ENCODE results near the gene SLC16A10.

The SLC16A10 gene

GRCh38 chr6:111068109-111068865 is 19.0 kb upstream of the SLC16A10 start:
- Histone ChIP-seq H3K4me3 (ENCODE audit: low read length) (no peak overlapping the region), H3K4me1 (ENCODE audit: insufficient read depth, low read length) (no peaks in the 10 kb centered on the region), H3K36me3 (ENCODE audit: insufficient read depth, low read depth, low read length) (no peaks in the 10 kb centered on the region), H3K27ac (ENCODE audit: low read length) (no peak overlapping the region), H3K27me3 (ENCODE audit: insufficient read depth, low read length) (no peaks in the 10 kb centered on the region), H3K9ac (ENCODE audit: low read depth, low read length) (no peak overlapping the region), H3K9me3 (ENCODE audit: insufficient read depth, low read depth, low read length) (no peaks in the 10 kb centered on the region)

DNA sequence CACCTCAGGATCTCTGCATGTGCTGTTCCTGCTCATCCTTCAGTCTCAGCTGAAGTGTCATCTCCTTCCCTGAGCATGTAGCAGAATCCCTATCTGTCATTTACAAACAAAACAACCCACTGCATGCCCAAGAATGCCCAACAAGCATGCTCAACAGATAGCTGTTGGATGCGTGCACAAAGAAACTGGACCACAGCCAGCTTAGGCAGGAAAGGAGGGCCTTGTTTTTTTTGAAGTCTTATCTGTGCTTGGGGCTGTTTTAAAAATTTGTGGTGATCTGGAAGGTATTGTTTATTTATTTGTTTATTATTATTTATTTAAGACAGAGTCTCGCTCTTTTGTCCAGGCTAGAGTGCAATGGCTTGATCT is 18.5 kb upstream of the SLC16A10 start:
- H3K4me3 ChIP-seq (ENCODE audit: low read length), result no peak overlapping the region
- H3K27ac ChIP-seq (ENCODE audit: low read length), result no peak overlapping the region

GRCh38 chr6:111069382-111070104 is 17.8 kb upstream of the SLC16A10 start:
- Histone ChIP-seq H3K9ac (ENCODE audit: low read depth, low read length) (no peak overlapping the region), H3K9me3 (ENCODE audit: insufficient read depth, low read depth, low read length) (no peaks in the 10 kb centered on the region), H3K27me3 (ENCODE audit: insufficient read depth, low read length) (no peaks in the 10 kb centered on the region), H3K4me1 (ENCODE audit: insufficient read depth, low read length) (no peaks in the 10 kb centered on the region), H3K27ac (ENCODE audit: low read length) (no peak overlapping the region), H3K4me3 (ENCODE audit: low read length) (no peak overlapping the region), H3K36me3 (ENCODE audit: insufficient read depth, low read depth, low read length) (no peaks in the 10 kb centered on the region)

More for the DNA sequence above, 18.5 kb upstream of the SLC16A10 start:
- Histone ChIP-seq H3K4me1 (ENCODE audit: insufficient read depth, low read length) (no peaks in the 10 kb centered on the region), H3K27me3 (ENCODE audit: insufficient read depth, low read length) (no peaks in the 10 kb centered on the region), H3K36me3 (ENCODE audit: insufficient read depth, low read depth, low read length) (no peaks in the 10 kb centered on the region), H3K9me3 (ENCODE audit: insufficient read depth, low read depth, low read length) (no peaks in the 10 kb centered on the region), H3K9ac (ENCODE audit: low read depth, low read length) (no peak overlapping the region)

DNA sequence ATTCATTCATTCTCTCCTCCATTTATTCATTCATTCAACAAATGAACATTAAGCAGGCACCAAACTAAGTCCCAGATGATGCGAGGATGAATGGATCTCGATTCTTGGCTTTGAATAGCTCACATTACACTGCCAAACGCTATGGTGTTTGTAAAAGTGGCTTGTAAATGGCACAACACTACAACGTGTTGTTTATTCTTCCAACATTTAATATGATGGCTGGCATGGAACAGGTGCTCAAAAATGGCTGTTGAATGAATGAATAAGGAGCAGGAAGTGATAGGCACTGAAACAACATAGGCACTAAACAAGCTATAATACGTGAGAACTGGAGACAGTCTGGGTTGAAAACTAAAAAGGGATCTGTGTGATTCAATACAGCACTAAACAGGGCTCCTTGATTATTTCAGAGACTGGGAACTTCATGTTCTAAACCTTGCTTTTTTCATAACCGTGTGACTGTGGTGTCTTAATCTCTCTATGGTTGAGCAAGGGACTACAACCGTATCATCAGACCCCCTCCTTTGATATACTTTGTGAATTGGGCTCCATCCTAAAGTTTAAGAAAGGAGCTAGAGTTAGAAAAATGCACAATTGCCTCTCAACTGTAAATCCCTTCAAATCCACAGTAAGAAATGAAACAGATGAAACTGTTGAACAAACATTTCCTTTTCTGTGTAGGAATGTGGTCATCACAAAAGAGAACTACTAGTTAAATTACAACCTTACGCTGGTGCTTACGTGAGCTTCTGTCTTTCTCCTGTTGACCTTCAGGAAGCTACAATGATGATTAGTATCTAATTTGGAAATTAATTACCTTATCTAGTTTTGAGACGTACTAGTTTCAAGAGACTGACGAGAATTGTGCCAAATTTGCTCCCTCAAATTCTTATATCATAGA is 16.9 kb upstream of the SLC16A10 start:
- H3K27ac ChIP-seq (ENCODE audit: low read length), result no peak overlapping the region

GRCh38 chr6:111072801-111073360 is 14.4 kb upstream of the SLC16A10 start:
- H3K27ac ChIP-seq (ENCODE audit: low read length), result no peak overlapping the region

More for the DNA sequence above, 16.9 kb upstream of the SLC16A10 start:
- no peak overlapping the region for H3K9ac ChIP-seq (ENCODE audit: low read depth, low read length)
- no peaks in the 10 kb centered on the region for H3K9me3 ChIP-seq (ENCODE audit: insufficient read depth, low read depth, low read length)
- no peaks in the 10 kb centered on the region for H3K27me3 ChIP-seq (ENCODE audit: insufficient read depth, low read length)
- H3K36me3 ChIP-seq (ENCODE audit: insufficient read depth, low read depth, low read length), result no peaks in the 10 kb centered on the region
- H3K4me3 ChIP-seq (ENCODE audit: low read length), result no peak overlapping the region
- no peaks in the 10 kb centered on the region for H3K4me1 ChIP-seq (ENCODE audit: insufficient read depth, low read length)

GRCh38 chr6:111074311-111074710 is 13.0 kb upstream of the SLC16A10 start:
- no peak overlapping the region for H3K9ac ChIP-seq (ENCODE audit: low read depth, low read length)
- no peaks in the 10 kb centered on the region for H3K27me3 ChIP-seq (ENCODE audit: insufficient read depth, low read length)
- H3K4me1 ChIP-seq (ENCODE audit: insufficient read depth, low read length), result no peaks in the 10 kb centered on the region
- H3K36me3 ChIP-seq (ENCODE audit: insufficient read depth, low read depth, low read length), result no peaks in the 10 kb centered on the region
- no peak overlapping the region for H3K27ac ChIP-seq (ENCODE audit: low read length)
- H3K9me3 ChIP-seq (ENCODE audit: insufficient read depth, low read depth, low read length), result no peaks in the 10 kb centered on the region
- no peak overlapping the region for H3K4me3 ChIP-seq (ENCODE audit: low read length)

More at GRCh38 chr6:111072801-111073360, 14.4 kb upstream of the SLC16A10 start:
- no peaks in the 10 kb centered on the region for H3K36me3 ChIP-seq (ENCODE audit: insufficient read depth, low read depth, low read length)
- H3K9me3 ChIP-seq (ENCODE audit: insufficient read depth, low read depth, low read length), result no peaks in the 10 kb centered on the region
- no peaks in the 10 kb centered on the region for H3K27me3 ChIP-seq (ENCODE audit: insufficient read depth, low read length)
- H3K9ac ChIP-seq (ENCODE audit: low read depth, low read length), result no peak overlapping the region
- H3K4me3 ChIP-seq (ENCODE audit: low read length), result no peak overlapping the region
- no peaks in the 10 kb centered on the region for H3K4me1 ChIP-seq (ENCODE audit: insufficient read depth, low read length)

DNA sequence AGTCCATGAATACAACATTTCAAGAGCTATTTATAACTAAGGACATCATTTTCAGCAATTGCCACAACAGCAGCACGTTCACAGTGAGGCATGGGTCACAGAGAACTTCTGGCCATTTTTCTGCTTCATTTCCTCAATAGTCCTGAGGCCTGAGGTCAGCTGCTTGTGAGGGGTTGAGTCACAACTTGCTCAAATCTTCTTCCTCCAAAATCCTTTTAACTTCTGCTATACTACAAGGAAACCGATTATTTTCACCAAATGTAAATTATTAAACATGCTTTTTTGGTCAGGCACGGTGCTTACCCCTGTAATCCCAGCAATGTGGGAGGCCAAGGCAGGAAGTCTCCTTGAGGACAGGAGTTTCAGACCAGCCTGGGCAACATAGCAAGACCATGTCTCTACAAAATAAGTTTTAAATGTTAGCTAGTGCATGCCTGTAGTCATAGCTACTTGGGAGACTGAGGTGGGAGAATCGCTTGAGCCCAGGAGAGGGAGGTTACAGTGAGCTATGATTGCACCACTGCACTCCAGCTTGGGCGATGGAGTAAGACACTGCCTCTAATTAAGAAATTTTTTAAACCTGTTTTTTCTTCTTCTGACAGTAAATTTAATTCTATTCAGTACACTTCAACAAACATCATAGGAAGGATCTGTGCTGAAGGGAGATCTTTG is 11.1 kb upstream of the SLC16A10 start:
- Histone ChIP-seq H3K4me3 (ENCODE audit: low read length) (no peak overlapping the region), H3K4me1 (ENCODE audit: insufficient read depth, low read length) (no peaks in the 10 kb centered on the region), H3K27ac (ENCODE audit: low read length) (no peak overlapping the region), H3K9ac (ENCODE audit: low read depth, low read length) (no peak overlapping the region), H3K9me3 (ENCODE audit: insufficient read depth, low read depth, low read length) (no peaks in the 10 kb centered on the region), H3K27me3 (ENCODE audit: insufficient read depth, low read length) (no peaks in the 10 kb centered on the region), H3K36me3 (ENCODE audit: insufficient read depth, low read depth, low read length) (no peaks in the 10 kb centered on the region)

DNA sequence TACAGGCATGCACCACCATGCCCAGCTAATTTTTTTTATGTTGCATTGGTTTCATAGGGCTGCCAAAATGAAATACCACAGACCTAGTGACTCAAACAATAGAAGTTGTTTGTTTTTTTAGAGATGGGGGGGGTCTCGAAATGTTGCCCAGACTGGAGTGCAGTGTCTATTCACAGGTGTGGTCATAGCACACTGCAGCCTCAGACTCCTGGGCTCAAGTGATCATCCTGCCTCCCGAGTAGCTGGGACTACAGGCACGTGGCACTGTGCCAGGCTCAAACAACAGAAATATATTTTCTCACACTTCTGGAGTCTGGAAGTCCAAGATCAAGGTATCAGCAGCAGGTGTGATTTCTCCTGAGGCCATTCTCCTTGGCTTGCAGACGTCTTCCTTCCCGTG is 6.6 kb upstream of the SLC16A10 start:
- Histone ChIP-seq H3K4me3 (ENCODE audit: low read length) (no peak overlapping the region), H3K4me1 (ENCODE audit: insufficient read depth, low read length) (no peaks in the 10 kb centered on the region), H3K9ac (ENCODE audit: low read depth, low read length) (no peak overlapping the region), H3K36me3 (ENCODE audit: insufficient read depth, low read depth, low read length) (no peaks in the 10 kb centered on the region), H3K27ac (ENCODE audit: low read length) (no peak overlapping the region), H3K9me3 (ENCODE audit: insufficient read depth, low read depth, low read length) (no peaks in the 10 kb centered on the region), H3K27me3 (ENCODE audit: insufficient read depth, low read length) (peaks cover 4% of the 10 kb centered on the region)

DNA sequence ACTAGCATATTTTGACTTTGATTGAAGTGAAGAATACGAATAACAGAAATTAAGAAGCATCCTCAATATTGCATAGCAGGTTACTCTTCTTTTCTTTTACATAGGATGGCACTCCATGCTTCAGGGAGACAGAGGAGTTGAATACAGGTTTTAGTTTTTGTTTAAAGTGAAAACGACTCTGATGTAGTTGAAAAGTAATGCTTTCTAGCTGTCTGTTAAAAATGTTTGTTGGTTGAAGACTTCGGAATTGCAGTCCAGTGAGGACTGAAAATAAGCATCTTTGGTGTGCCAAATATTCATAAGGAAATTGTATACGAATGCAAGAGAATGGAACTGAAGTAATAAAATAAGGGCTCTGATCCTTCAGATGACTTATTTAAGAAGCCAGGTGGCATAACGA is 618 bp upstream of the SLC16A10 start:
- peak overlapping the region; percentile 74 for H3K4me3 ChIP-seq (ENCODE audit: low read length)
- no peak overlapping the region for H3K27ac ChIP-seq (ENCODE audit: low read length)
- H3K36me3 ChIP-seq (ENCODE audit: insufficient read depth, low read depth, low read length), result no peaks in the 10 kb centered on the region
- no peaks in the 10 kb centered on the region for H3K9me3 ChIP-seq (ENCODE audit: insufficient read depth, low read depth, low read length)
- H3K9ac ChIP-seq (ENCODE audit: low read depth, low read length), result peak overlapping the region; percentile 68; the same call in 1 of the 2 replicates
- peaks cover 48% of the 10 kb centered on the region for H3K27me3 ChIP-seq (ENCODE audit: insufficient read depth, low read length)
- H3K4me1 ChIP-seq (ENCODE audit: insufficient read depth, low read length), result peaks cover 13% of the 10 kb centered on the region; the same call in 1 of the 2 replicates

DNA sequence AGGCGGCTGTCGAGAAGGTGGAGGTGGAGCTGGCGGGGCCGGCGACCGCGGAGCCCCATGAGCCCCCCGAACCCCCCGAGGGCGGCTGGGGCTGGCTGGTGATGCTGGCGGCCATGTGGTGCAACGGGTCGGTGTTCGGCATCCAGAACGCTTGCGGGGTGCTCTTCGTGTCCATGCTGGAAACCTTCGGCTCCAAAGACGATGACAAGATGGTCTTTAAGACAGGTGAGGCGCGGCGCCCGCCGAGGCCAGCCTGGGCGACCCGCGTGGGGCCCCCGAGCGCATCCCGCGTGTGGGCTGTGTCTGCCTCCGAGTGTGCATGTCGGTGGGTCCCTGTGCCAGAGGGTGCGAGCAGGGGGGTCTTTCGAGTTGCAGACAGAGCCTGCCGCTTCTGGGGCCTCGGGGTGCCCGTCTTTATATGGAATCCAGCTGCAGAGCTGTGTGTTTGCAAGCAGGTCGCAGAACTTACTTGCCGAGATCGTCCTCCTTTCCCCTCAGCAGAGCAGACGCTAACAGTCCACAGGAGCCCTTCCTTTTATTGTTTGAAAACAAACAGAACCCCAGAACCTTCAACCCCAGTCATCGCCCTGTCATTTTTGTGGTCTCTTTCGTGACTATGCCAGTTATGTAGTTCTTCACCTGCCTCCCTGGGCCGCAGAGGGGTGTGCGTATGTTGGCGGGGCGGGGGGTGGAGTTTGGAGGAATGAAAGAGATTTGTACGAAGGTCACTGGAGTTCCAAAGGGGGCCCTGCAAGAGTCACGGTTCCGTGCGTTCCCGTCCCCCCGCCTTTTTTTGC is 766 bp downstream of the SLC16A10 start:
- Histone ChIP-seq H3K4me1 (ENCODE audit: insufficient read depth, low read length) (peaks cover 13% of the 10 kb centered on the region; the same call in 1 of the 2 replicates), H3K4me3 (ENCODE audit: low read length) (peak overlapping the region; percentile 74), H3K9me3 (ENCODE audit: insufficient read depth, low read depth, low read length) (no peaks in the 10 kb centered on the region), H3K9ac (ENCODE audit: low read depth, low read length) (peak overlapping the region; percentile 26; the same call in 1 of the 2 replicates), H3K27ac (ENCODE audit: low read length) (no peak overlapping the region), H3K36me3 (ENCODE audit: insufficient read depth, low read depth, low read length) (no peaks in the 10 kb centered on the region), H3K27me3 (ENCODE audit: insufficient read depth, low read length) (peaks cover 48% of the 10 kb centered on the region)
